Keratinocyte (primary cell): ENCODE data around the gene SCO1.

Source experiments
- CTCF ChIP-seq, 3 experiments: IDR thresholded peaks in 1 of 3; conservative IDR thresholded peaks in 1 of 3; optimal IDR thresholded peaks in 1 of 3; 2 replicates in 2 of 3; 3 replicates in 1 of 3; pipeline versions ENCODE3 to v1.5.1; 2011; ENCODE audit warnings: low read length in 3 of 3, mild to moderate bottlenecking in 3 of 3, moderate library complexity in 2 of 3, control low read depth in 1 of 3, inconsistent platforms in 1 of 3; ENCODE audit not compliant: insufficient read depth in 2 of 3; ENCODE audit errors: extremely low read depth in 1 of 3
- EZH2 ChIP-seq: IDR thresholded peaks from one replicate; pipeline ENCODE4 v1.6.1; 2012; ENCODE audit warnings: inconsistent platforms, mild to moderate bottlenecking, low read length, moderate library complexity

- TF ChIP-seq CTCF (optimal IDR thresholded peaks at IDR 0.05 in 1 of 3, IDR thresholded peaks at IDR 0.05 in 1 of 3, conservative IDR thresholded peaks at IDR 0.05 in 1 of 3; ENCODE audit: extremely low read depth in 1 of 3, insufficient read depth in 2 of 3, low read length in 3 of 3) (no peak), EZH2 (no peak)
Observed at GRCh38 chr17:10624969-10625368, 72.4 kb downstream of the SCO1 start.
